A549 treated with AZD2906 at 1 μM for 4 hours (cell line): ENCODE results near the gene EZR. TPM values are rescaled to one million over a fixed set of nuclear protein-coding genes. Genes with fewer than 3 reads are reported as not detected.

Experiments used
- total RNA-seq: library from RNA; stranded (reverse); fragments of 200-300 nt; extraction: Qiagen RNA extraction; gene quantifications from 5 replicates; pipeline ENCODE4 v1.2.3, GENCODE V29; 2022

EZR gene
- total RNA-seq: 426 to 514 TPM (median 467 TPM) in 5 replicates

GRCh38 chr6:158819213-158819976 is at the start of gene EZR:
Gene EZR (minus strand): TSS chr6:158819368. CDS start chr6:158818093, 1,275 bp downstream.

Other genes starting within 250 kb of the EZR start
- gene DYNLT1, start 174.6 kb downstream of the EZR start, total RNA-seq: 103 to 120 TPM (median 108 TPM) in 5 replicates
- 1.5 to 2.0 TPM (median 1.9 TPM) in 5 replicates for gene SYTL3, start 169.3 kb downstream of the EZR start, total RNA-seq
- gene RSPH3, start 180.8 kb upstream of the EZR start, total RNA-seq: 4.2 to 5.5 TPM (median 5.1 TPM) in 5 replicates
- not detected in 5 replicates for gene TAGAP, start 225.6 kb upstream of the EZR start, total RNA-seq